CD4-positive, alpha-beta T cell treated with Interleukin-15 for 1 hour (primary cell): ENCODE measurements around the gene MAP1A.

Source experiments
- DNase-seq: peaks from one replicate; pipeline ENCODE4 v3.0.0-alpha.2; 2020

Gene MAP1A

DNA sequence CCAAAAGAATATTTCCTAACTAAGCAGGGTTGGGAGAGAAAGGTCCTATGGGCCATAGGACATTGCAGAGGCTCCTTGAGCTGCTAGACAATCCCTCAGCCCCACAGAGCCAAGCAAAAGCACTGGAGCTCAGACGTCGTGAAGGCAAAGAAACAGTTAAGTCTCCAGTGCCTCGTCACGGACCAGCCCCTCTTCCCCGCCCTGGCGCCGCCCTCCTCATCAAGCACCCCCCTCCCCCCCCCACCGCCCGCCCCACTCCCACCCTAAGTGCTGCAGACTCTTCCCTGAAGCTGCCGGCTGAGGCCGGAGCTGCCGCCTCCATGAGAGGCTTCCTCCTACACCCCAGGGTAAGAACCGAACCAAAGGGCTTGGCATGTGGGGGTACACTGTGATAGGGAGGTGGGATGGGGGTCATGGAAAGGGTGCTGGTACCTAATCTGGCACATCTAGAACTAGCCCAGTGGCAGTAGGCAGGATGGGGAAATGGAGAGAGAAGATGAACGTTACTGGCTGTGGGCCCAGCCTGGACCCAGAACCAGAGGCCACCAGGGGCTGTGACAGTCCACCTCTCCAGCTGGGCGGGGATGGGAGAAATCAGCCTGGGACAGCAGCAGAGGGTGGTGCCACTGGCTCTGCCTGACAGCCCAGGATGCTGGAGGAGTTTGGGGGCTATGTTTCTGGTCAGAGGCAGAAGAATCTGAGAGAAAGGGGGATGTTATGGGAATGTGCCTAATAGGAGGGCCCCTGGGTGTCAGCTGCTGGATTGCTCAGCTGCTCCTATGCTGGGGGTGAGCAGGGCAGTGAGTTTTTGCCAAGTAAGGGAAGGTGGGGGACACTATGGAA lies at the start of gene MAP1A:
Gene MAP1A (plus strand): TSS at position 255 of the 843 bp plus-strand sequence. CDS start 3,866 bp downstream, outside the sequence.
- DNase-seq, result no peak

GRCh38 chr15:43469867-43470266 lies 47.5 kb upstream of the MAP1A start:
- DNase-seq, result no peak

DNA sequence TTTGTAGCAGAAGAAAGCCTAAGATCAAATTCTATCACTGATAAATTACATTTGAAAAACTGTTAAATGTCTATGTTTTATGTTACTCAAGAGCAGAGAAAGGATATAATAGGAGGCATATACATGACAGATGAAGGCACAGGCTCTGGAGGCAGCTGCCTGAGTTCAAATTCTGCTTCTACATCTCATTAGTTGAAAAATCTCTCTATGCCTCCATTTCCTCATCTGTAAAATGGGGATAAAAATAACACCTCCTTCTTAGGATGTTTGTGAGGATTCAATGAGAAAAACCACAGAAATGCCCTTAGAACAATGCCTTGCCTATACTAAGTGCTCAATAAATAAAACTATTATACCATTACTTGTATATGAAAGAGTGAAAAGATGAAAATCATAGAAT lies 45.4 kb upstream of the MAP1A start:
- no peak for DNase-seq

- DNase-seq, result no peak
Measured at GRCh38 chr15:43473885-43474284, 43.5 kb upstream of the MAP1A start.

- no peak for DNase-seq
Measured at GRCh38 chr15:43483297-43484128, 33.9 kb upstream of the MAP1A start.

DNA sequence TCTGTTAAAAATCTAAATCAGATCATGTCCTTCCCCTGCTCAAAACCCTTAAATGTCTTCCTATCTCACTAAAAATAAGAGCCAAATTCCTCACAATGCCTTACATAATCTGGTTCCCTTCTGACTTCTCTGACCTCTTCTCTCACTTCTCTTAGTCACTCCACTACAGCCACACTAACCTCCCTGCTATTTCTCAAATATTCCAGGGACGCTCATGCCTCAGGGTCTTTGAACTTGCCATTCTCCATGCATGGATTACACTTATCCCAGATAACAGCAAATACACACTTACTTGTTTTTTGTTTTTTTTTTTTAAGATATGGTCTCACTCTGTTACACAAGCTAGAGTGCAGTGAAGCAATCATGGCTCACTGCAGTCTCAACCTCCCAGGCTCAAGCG lies 33.0 kb upstream of the MAP1A start:
- no peak for DNase-seq

- DNase-seq, result no peak
Measured at GRCh38 chr15:43487271-43487895, 30.0 kb upstream of the MAP1A start.

DNA sequence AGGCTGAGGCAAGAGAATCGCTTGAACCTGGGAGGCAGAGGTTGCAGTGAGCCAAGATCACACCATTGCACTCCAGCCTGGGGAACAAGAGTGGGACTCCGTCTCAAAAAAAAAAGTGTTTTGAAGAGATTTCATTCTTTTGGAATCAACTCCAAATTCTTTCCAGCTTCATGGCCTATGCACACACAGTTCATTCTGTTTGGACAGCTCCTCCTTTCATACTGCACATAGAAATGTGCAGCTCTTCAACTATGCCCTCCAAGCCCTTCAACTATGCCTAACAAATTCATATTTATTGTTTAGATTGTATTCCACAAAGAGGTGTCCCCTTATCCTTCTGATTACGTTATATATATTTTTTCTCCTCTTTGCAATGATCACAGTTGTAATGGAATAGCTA lies 28.6 kb upstream of the MAP1A start:
- no peak for DNase-seq

- no peak for DNase-seq
Measured at GRCh38 chr15:43489191-43489590, 28.2 kb upstream of the MAP1A start.

DNA sequence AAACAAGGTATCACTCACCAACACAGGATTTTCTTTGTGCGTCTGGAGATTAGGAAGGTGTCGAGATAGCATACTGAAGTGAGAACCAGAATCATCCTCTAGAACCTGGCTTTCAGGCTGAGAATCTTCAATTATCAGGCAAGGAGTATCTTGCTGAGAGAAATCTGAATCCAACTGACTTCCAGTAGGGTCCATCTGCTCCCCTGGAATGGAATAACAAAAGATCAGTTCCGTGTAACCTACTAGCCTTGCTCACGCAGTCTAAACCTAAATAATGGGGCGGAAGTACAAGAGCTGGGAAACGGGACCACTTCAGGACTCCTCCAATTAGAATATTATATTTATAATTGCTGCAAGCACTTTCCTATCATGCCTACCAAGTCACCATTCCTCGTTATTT lies 25.1 kb upstream of the MAP1A start:
- DNase-seq, result no peak

DNA sequence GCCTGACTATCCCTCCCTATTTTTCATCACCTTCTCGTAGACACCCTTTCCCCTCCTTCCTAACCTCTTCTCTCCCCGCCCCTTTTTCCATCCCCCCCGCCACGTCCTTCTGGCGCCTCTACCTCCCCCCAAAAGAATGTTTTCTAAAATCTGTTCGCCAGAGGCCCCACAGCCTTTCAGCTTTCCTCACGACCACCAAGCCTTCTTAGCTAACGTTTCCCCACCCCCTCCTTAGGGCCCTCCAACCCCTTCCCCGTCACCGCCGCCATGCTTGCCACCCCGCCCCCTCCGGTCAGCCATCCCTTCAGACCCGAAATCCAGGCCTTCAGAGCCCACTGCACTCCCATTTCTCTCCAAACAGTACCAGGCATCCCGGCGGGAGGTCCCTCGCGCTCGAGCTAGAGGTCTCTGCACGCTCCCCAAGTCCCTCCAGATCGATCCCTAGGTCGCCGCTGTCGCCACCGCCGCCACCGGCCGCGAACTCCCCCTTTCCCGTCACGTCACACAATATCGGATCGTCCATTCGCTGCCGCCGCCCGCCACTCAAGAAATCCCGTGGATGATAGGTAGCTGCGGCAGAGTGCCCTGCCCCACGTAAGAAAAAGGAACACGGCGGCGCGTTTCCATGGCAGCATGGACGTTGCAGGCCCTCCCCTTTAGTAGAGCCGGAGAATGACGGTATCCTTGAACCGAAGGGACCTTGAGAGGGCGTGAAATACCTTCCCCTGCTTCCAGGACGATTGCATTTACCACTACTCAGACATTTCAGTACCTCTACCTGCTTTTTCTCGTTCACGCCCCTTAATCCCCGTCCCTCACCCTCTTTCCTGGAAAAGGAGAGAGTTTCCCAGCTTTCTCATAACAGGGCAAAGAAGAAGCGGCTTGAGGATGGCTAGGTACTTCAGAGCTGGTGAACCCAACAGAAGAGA lies 24.5 kb upstream of the MAP1A start, which contains the start of gene TP53BP1:
Gene TP53BP1 (minus strand): TSS at position 484 of the 929 bp plus-strand sequence. CDS start 113 bp downstream, at position 371.
- peak; percentile 95 for DNase-seq

GRCh38 chr15:43493703-43494472 lies 23.5 kb upstream of the MAP1A start:
- DNase-seq, result no peak

DNA sequence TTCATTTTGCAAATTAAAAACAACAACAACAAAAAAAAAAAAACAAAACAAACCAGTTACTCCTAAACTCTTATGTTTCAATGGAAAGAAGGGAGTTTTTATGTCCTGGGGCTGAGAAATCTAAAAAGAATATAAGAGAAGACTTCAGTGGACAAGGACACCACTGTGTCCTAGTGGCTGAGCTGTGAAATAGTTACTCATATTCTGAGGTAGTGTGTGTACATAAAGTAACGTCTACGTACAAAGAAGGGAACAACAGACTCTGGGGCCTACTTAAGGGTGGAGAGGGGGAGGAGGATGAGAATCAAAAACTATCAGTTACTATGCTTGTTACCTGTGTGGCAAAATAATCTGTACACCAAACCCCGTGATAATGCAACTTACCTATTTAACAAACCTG lies 18.4 kb upstream of the MAP1A start:
- DNase-seq, result no peak

DNA sequence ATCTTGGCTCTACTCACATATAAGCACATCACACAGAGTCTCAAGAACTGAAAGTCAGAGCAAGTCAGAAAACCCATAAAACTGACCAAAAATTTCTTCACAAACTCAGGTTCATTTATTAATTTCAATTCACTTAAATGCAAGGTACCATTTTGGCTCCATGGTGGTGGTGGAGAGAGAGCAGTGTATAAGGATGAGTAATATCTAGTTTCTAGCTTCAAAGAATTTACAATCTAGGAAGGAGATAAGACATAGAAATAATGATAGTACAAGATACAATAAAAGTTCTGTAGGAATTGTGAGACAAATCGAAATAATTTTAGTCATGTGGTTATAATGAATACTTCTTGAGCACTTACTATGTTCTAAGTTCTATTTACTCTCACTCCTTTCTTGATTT lies 17.8 kb upstream of the MAP1A start:
- DNase-seq, result no peak

- DNase-seq, result no peak
Measured at GRCh38 chr15:43505738-43506137, 11.7 kb upstream of the MAP1A start.

GRCh38 chr15:43508421-43508820 lies 9.0 kb upstream of the MAP1A start:
- DNase-seq, result no peak

DNA sequence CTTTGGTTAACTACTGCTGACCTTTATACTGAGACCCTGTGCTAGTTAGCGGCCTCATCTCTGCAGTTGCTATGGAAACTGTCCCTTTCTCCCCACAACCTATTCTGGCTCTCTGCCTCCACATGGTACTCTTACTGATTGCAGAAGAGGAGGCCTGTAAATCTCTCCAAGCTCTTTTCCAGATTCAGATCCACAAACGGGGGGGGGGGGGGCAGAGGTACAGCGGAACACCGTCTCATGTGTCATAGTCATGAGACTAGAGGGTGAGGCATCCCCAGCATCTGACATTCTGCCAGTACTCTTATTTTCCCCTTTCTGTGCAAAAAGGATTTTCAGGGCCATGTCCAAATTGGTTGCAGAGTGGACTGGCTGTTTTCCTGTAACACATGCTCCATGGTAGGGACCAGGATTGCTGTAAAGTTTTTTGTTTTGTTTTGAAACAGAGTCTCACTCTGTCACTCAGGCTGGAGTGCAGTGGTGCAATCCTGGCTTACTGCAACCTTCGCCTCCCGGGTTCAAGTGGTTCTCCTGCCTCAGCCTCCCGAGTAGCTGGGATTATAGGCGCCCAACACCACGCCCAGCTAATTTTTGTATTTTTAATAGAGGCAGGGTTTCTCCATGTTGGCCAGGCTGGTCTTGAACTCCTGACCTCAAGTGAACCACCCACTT lies 8.3 kb upstream of the MAP1A start:
- no peak for DNase-seq

DNA sequence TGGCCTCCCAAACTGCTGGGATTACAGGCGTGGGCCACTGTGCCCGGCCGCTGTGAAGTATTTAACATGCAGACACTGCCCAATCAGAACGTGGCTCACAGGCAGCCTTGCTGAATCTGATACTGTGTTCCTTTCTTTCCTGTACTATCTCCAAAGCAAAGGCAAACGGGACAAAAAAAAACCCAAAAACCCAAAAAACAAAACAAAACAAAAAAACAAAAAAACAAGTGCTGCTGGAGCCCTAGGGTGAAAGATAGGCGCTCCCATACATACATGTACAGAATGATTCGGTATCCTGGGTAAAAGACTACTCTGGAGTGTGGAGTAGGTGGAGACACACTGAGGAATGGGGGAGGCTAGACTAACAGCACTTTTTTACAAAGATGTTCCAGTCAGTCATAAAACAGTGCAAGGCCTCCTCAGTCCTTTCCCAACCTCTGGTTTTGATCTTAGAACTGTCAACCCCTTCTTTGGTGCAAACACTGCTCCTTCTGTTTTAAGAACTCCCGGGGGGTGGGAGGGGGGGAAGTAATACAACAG lies 7.7 kb upstream of the MAP1A start:
- DNase-seq, result no peak

GRCh38 chr15:43510200-43511011 lies 7.0 kb upstream of the MAP1A start:
- DNase-seq, result peak; percentile 99
